Measurements from ENCODE around the gene CFP.

- TF ChIP-seq, protein P1, sequence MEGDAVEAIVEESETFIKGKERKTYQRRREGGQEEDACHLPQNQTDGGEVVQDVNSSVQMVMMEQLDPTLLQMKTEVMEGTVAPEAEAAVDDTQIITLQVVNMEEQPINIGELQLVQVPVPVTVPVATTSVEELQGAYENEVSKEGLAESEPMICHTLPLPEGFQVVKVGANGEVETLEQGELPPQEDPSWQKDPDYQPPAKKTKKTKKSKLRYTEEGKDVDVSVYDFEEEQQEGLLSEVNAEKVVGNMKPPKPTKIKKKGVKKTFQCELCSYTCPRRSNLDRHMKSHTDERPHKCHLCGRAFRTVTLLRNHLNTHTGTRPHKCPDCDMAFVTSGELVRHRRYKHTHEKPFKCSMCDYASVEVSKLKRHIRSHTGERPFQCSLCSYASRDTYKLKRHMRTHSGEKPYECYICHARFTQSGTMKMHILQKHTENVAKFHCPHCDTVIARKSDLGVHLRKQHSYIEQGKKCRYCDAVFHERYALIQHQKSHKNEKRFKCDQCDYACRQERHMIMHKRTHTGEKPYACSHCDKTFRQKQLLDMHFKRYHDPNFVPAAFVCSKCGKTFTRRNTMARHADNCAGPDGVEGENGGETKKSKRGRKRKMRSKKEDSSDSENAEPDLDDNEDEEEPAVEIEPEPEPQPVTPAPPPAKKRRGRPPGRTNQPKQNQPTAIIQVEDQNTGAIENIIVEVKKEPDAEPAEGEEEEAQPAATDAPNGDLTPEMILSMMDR (conservative IDR thresholded peaks at IDR 0.05), result no peak
- TF ChIP-seq ZFX (IDR thresholded peaks at IDR 0.05), result no peak
Observed at GRCh38 chrX:47587906-47588735, 41.6 kb downstream of the CFP start.

Data from C4-2B (cell line).